HCT116 (cell line): ENCODE data around the gene ALAS1. TPM values are rescaled to one million over a fixed set of nuclear protein-coding genes. Genes with fewer than 3 reads are reported as not detected.

Source experiments
- ATAC-seq: fragments of 200-7000 bp; cut with Tn5 transposase; 2 replicates; pipeline ENCODE4 v1.9.1; 2020; ENCODE audit warnings: mild to moderate bottlenecking, moderate library complexity
- BruUV-seq: library from RNA; stranded (reverse); fragments of 400-500 nt; replicated peaks from 2 replicates; lab custom pipeline; 2021; lab: Mats Ljungman, UMichigan
- CTCF ChIA-PET: fragments of 300-600 bp; sonication (Branson Sonifier 250); formaldehyde crosslinking; loops from one replicate; lab custom pipeline; 2021; ENCODE audit warnings: antibody characterized with exemption; lab: Charles Lee
- POLR2A ChIA-PET: fragments of 300-600, 350-600 bp; sonication (Branson Sonifier 250); formaldehyde crosslinking; loops from one replicate; lab custom pipeline; 2021; ENCODE audit warnings: antibody characterized with exemption; lab: Charles Lee
- RAD21 ChIA-PET, 2 experiments: fragments of 300-600 bp; sonication (Branson Sonifier 250); formaldehyde crosslinking; loops; one replicate each; lab custom pipeline; 2023; ENCODE audit warnings: low total read pairs in 2 of 2; ENCODE audit not compliant: uncharacterized antibody in 2 of 2, unreplicated experiment in 2 of 2, low non-redundant PET in 1 of 2; lab: Charles Lee
- DNase-seq: peaks from one replicate; pipeline ENCODE4 v3.0.0-alpha.2; 2010; ENCODE audit warnings: low read depth, low spot score
- H2AFZ ChIP-seq: fragments of 200-600 bp; shearing (Covaris generic), sonication (generic); 2 replicates; pipeline ENCODE4 v1.6.1; 2017; ENCODE audit warnings: low read depth, mixed run types, mixed read lengths, antibody characterized with exemption, low read length; ENCODE audit not compliant: poor library complexity, severe bottlenecking
- H3K27ac ChIP-seq: 2 replicates; pipeline ENCODE4 v1.5.1; 2012; ENCODE audit warnings: low read depth, low read length
- H3K27me3 ChIP-seq: fragments of 200-600 bp; sonication (generic); 2 replicates; pipeline ENCODE4 v1.6.1; 2016; ENCODE audit warnings: mixed run types, low read length, mixed read lengths; ENCODE audit not compliant: insufficient read depth
- H3K36me3 ChIP-seq, 2 experiments: fragments of 200-500 bp in 1 of 2; fragments of 200-600 bp in 1 of 2; sonication (Bioruptor generic) in 1 of 2; sonication (generic) in 1 of 2; 2 replicates each; pipeline versions ENCODE4 v1.5.1 to v1.6.1; 2014 to 2016; ENCODE audit warnings: low read length in 2 of 2, inconsistent platforms in 1 of 2, mixed read lengths in 1 of 2, mixed run types in 1 of 2; ENCODE audit not compliant: insufficient read depth in 2 of 2, control insufficient read depth in 1 of 2
- H3K4me1 ChIP-seq, 2 experiments: fragments of 200-600 bp in 1 of 2; sonication (generic) in 1 of 2; 2 replicates each; pipeline versions ENCODE4 v1.5.1 to v1.6.1; 2012 to 2017; ENCODE audit warnings: low read length in 2 of 2, inconsistent platforms in 1 of 2, mild to moderate bottlenecking in 1 of 2, mixed read lengths in 1 of 2, mixed run types in 1 of 2, moderate library complexity in 1 of 2; ENCODE audit not compliant: insufficient read depth in 2 of 2, control insufficient read depth in 1 of 2
- H3K4me2 ChIP-seq: fragments of 200-600 bp; sonication (generic); 2 replicates; pipeline ENCODE4 v1.6.1; 2017; ENCODE audit warnings: mixed run types, low read length, mixed read lengths
- H3K4me3 ChIP-seq, 2 experiments: fragments of 200-600 bp in 1 of 2; sonication (generic) in 1 of 2; replicated peaks in 1 of 2; 2 replicates each; pipeline ENCODE4 v1.5.1; 2011 to 2016; ENCODE audit warnings: low read length in 2 of 2, control low read depth in 1 of 2, low read depth in 1 of 2, mild to moderate bottlenecking in 1 of 2, mixed read lengths in 1 of 2, mixed run types in 1 of 2
- H3K79me2 ChIP-seq: fragments of 200-600 bp; sonication (generic); 2 replicates; pipeline ENCODE4 v1.6.1; 2017; ENCODE audit warnings: mild to moderate bottlenecking, mixed run types, low read length, moderate library complexity, mixed read lengths; ENCODE audit not compliant: insufficient read depth
- H3K9ac ChIP-seq: fragments of 200-600 bp; sonication (generic); 2 replicates; pipeline ENCODE4 v1.6.1; 2016; ENCODE audit warnings: low read length, mixed read lengths
- H3K9me2 ChIP-seq: fragments of 200-600 bp; sonication (generic), shearing (Covaris generic); 2 replicates; pipeline ENCODE4 v1.6.1; 2017; ENCODE audit warnings: mixed run types, mild to moderate bottlenecking, moderate library complexity; ENCODE audit not compliant: insufficient read depth
- H3K9me3 ChIP-seq, 2 experiments: fragments of 200-500 bp in 1 of 2; fragments of 200-600 bp in 1 of 2; sonication (Bioruptor generic) in 1 of 2; sonication (generic) in 1 of 2; 2 replicates each; pipeline ENCODE4 v1.6.1; 2014 to 2017; ENCODE audit warnings: low read length in 2 of 2, mixed read lengths in 2 of 2, inconsistent platforms in 1 of 2, low read depth in 1 of 2, mild to moderate bottlenecking in 1 of 2, mixed run types in 1 of 2, moderate library complexity in 1 of 2; ENCODE audit not compliant: control insufficient read depth in 1 of 2, insufficient read depth in 1 of 2
- H4K20me1 ChIP-seq: fragments of 200-600 bp; sonication (generic), shearing (Covaris generic); 2 replicates; pipeline ENCODE4 v1.6.1; 2017; ENCODE audit warnings: mixed run types, mild to moderate bottlenecking, moderate library complexity; ENCODE audit not compliant: insufficient read depth
- EGR1 ChIP-seq: IDR thresholded peaks from 2 replicates; pipeline ENCODE4 v1.6.1; 2012; ENCODE audit warnings: low read depth
- ELF1 ChIP-seq: IDR thresholded peaks from 2 replicates; pipeline ENCODE4 v1.6.1; 2012; ENCODE audit warnings: low read depth, borderline replicate concordance
- EZH2 ChIP-seq: fragments of 200-600 bp; sonication (generic); IDR thresholded peaks from 2 replicates; pipeline ENCODE4 v1.6.1; 2017; ENCODE audit warnings: antibody characterized with exemption, mixed run types
- FOSL1 ChIP-seq: IDR thresholded peaks from 2 replicates; pipeline ENCODE4 v1.6.1; 2012; ENCODE audit warnings: low read depth
- POLR2A ChIP-seq: IDR thresholded peaks from 2 replicates; pipeline ENCODE4 v1.7.0; 2011; ENCODE audit warnings: borderline replicate concordance; ENCODE audit not compliant: insufficient read depth, insufficient read length; ENCODE audit errors: extremely low read depth
- POLR2AphosphoS5 ChIP-seq: IDR thresholded peaks from 2 replicates; pipeline ENCODE4 v1.6.1; 2011; ENCODE audit warnings: mild to moderate bottlenecking, low read depth, low read length, moderate library complexity
- RAD21 ChIP-seq: IDR thresholded peaks from 2 replicates; pipeline ENCODE4 v1.6.1; 2012; ENCODE audit warnings: low read depth, mild to moderate bottlenecking
- SIN3A ChIP-seq: IDR thresholded peaks from 2 replicates; pipeline ENCODE4 v1.6.1; 2012; ENCODE audit warnings: low read depth
- SP1 ChIP-seq: IDR thresholded peaks from 2 replicates; pipeline ENCODE4 v1.6.1; 2012; ENCODE audit warnings: low read depth
- SRF ChIP-seq: IDR thresholded peaks from 2 replicates; pipeline ENCODE4 v1.6.1; 2012; ENCODE audit warnings: low read depth
- YY1 ChIP-seq: IDR thresholded peaks from 2 replicates; pipeline ENCODE4 v1.6.1; 2011; ENCODE audit warnings: low read length, low read depth, moderate library complexity, mild to moderate bottlenecking; ENCODE audit not compliant: insufficient replicate concordance; ENCODE audit errors: extremely low read depth
- ZFX ChIP-seq: fragments of 450-650 bp; IDR thresholded peaks from 2 replicates; pipeline ENCODE4 v1.6.1; 2017
- ZNF274 ChIP-seq: fragments of 200-500 bp; sonication (Bioruptor generic); IDR thresholded peaks from 2 replicates; pipeline ENCODE4 v1.6.1; 2014; ENCODE audit warnings: mild to moderate bottlenecking, low read depth, low read length, inconsistent platforms
- intact Hi-C: fragments of 100-400 bp; cut with micrococcal nuclease; formaldehyde crosslinking; loops from 2 replicates; pipeline ENCODE4 v1.10.0; 2022
- total RNA-seq: library from RNA; stranded (reverse); gene quantifications from one replicate; pipeline ENCODE4 v1.2.1, GENCODE V29; 2021; ENCODE audit not compliant: unreplicated experiment
- TF ChIP-seq, protein P1 (sequence below): IDR thresholded peaks from 2 replicates; pipeline ENCODE4 v1.6.1; 2012
- TF ChIP-seq, protein P2 (sequence below): IDR thresholded peaks from 2 replicates; pipeline ENCODE4 v1.6.1; 2012
- TF ChIP-seq, protein P3 (sequence below): IDR thresholded peaks from 2 replicates; pipeline ENCODE4 v1.6.1; 2012; ENCODE audit warnings: low read depth

The ALAS1 gene
- total RNA-seq, 1 experiment from 2014 or later, result 74.0 TPM

- RAD21 ChIA-PET, result no interaction called here
- H3K79me2 ChIP-seq, result peaks cover 25% of the 10 kb centered on the region
- DNase-seq, result no peak
- H4K20me1 ChIP-seq, result no peaks in the 10 kb centered on the region
- no TSS peak for BruUV-seq
- no peaks in the 10 kb centered on the region for H3K9me2 ChIP-seq
- H2AFZ ChIP-seq, result no peak overlapping the region
- no peak overlapping the region for H3K27ac ChIP-seq
- intact Hi-C loops, result no loop called here
- H3K4me3 ChIP-seq, result no peak overlapping the region
- H3K27me3 ChIP-seq, result no peaks in the 10 kb centered on the region
- CTCF ChIA-PET, result interaction anchor here (2.2 kb wide), 1 partner anchor 19 kb away, joined by 10 read pairs; no protein-coding TSS in a partner anchor
- ATAC-seq, result no peak
- no peak overlapping the region for H3K4me2 ChIP-seq
- POLR2A ChIA-PET, result interaction anchor here (0.9 to 1.3 kb wide), 2 partner anchors 16 to 47 kb away, joined by 4 read pairs; partner anchors contain the start of gene POC1A
- TF ChIP-seq ZFX (no peak), EZH2 (no peak), YY1 (no peak), SRF (no peak), RAD21 (no peak), FOSL1 (no peak), POLR2AphosphoS5 (no peak), SP1 (no peak), EGR1 (no peak), SIN3A (no peak), ELF1 (no peak), ZNF274 (no peak), POLR2A (no peak)
- TF ChIP-seq, protein P1, sequence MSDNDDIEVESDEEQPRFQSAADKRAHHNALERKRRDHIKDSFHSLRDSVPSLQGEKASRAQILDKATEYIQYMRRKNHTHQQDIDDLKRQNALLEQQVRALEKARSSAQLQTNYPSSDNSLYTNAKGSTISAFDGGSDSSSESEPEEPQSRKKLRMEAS, result no peak
- TF ChIP-seq, protein P2, sequence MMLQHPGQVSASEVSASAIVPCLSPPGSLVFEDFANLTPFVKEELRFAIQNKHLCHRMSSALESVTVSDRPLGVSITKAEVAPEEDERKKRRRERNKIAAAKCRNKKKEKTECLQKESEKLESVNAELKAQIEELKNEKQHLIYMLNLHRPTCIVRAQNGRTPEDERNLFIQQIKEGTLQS, result no peak
- TF ChIP-seq, protein P3, sequence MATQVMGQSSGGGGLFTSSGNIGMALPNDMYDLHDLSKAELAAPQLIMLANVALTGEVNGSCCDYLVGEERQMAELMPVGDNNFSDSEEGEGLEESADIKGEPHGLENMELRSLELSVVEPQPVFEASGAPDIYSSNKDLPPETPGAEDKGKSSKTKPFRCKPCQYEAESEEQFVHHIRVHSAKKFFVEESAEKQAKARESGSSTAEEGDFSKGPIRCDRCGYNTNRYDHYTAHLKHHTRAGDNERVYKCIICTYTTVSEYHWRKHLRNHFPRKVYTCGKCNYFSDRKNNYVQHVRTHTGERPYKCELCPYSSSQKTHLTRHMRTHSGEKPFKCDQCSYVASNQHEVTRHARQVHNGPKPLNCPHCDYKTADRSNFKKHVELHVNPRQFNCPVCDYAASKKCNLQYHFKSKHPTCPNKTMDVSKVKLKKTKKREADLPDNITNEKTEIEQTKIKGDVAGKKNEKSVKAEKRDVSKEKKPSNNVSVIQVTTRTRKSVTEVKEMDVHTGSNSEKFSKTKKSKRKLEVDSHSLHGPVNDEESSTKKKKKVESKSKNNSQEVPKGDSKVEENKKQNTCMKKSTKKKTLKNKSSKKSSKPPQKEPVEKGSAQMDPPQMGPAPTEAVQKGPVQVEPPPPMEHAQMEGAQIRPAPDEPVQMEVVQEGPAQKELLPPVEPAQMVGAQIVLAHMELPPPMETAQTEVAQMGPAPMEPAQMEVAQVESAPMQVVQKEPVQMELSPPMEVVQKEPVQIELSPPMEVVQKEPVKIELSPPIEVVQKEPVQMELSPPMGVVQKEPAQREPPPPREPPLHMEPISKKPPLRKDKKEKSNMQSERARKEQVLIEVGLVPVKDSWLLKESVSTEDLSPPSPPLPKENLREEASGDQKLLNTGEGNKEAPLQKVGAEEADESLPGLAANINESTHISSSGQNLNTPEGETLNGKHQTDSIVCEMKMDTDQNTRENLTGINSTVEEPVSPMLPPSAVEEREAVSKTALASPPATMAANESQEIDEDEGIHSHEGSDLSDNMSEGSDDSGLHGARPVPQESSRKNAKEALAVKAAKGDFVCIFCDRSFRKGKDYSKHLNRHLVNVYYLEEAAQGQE, result no peak
- H3K4me1 ChIP-seq, result peaks cover 9 to 24% of the 10 kb centered on the region in 2 experiments
- H3K9me3 ChIP-seq, result no peaks in the 10 kb centered on the region
- H3K36me3 ChIP-seq, result peaks cover 44 to 55% of the 10 kb centered on the region in 2 experiments
- H3K9ac ChIP-seq, result no peak overlapping the region
These were observed 3.2 kb downstream of the ALAS1 start for GRCh38 chr3:52200981-52201679.
